Duodenal mucosa (tissue), 2 donors: ENCODE results near the gene MYBPH.

Source experiments
- H3K27ac ChIP-seq: one replicate; pipeline ENCODE4 v1.7.0; 2013; ENCODE audit warnings: low read depth, low read length
- H3K27me3 ChIP-seq, 2 donors: one replicate each; pipeline ENCODE4 v1.7.0; 2013; ENCODE audit warnings: low read length in 2 of 2, control low read depth in 1 of 2; ENCODE audit not compliant: insufficient read depth in 2 of 2, control insufficient read depth in 1 of 2
- H3K36me3 ChIP-seq, 2 donors: one replicate each; pipeline ENCODE4 v1.7.0; 2013; ENCODE audit warnings: low read length in 2 of 2, control low read depth in 1 of 2; ENCODE audit not compliant: insufficient read depth in 2 of 2, control insufficient read depth in 1 of 2
- H3K4me1 ChIP-seq, 2 donors: one replicate each; pipeline ENCODE4 v1.7.0; 2013; ENCODE audit warnings: low read length in 2 of 2, control low read depth in 1 of 2; ENCODE audit not compliant: insufficient read depth in 2 of 2, control insufficient read depth in 1 of 2
- H3K4me3 ChIP-seq, 2 donors: one replicate each; pipeline ENCODE4 v1.7.0; 2013; ENCODE audit warnings: low read length in 2 of 2, low read depth in 1 of 2
- H3K9ac ChIP-seq, 2 donors: one replicate each; pipeline ENCODE4 v1.7.0; 2013; ENCODE audit warnings: low read length in 2 of 2, low read depth in 1 of 2
- H3K9me3 ChIP-seq, 2 donors: one replicate each; pipeline ENCODE4 v1.7.0; 2013; ENCODE audit warnings: low read length in 2 of 2, control low read depth in 1 of 2; ENCODE audit not compliant: control insufficient read depth in 1 of 2

MYBPH gene

GRCh38 chr1:203187689-203188264, 12.2 kb upstream of the MYBPH start:
- Histone ChIP-seq H3K9me3 (no peaks in the 10 kb centered on the region), H3K36me3 (no peaks in the 10 kb centered on the region), H3K27me3 (peaks cover 0 to 3% of the 10 kb centered on the region in 2 donors), H3K27ac (no peak overlapping the region), H3K4me3 (no peak overlapping the region), H3K9ac (no peak overlapping the region), H3K4me1 (peaks cover 0 to 2% of the 10 kb centered on the region in 2 donors)

GRCh38 chr1:203187304-203187685, 11.7 kb upstream of the MYBPH start:
- no peak overlapping the region for H3K4me3 ChIP-seq
- H3K27ac ChIP-seq = no peak overlapping the region
- peaks cover 0 to 3% of the 10 kb centered on the region in 2 donors for H3K27me3 ChIP-seq
- peaks cover 0 to 2% of the 10 kb centered on the region in 2 donors for H3K4me1 ChIP-seq
- H3K36me3 ChIP-seq = no peaks in the 10 kb centered on the region
- H3K9ac ChIP-seq = no peak overlapping the region
- H3K9me3 ChIP-seq = no peaks in the 10 kb centered on the region

GRCh38 chr1:203186446-203187303, 11.0 kb upstream of the MYBPH start, which contains the start of gene CHI3L1:
CHI3L1 (minus strand) TSS chr1:203186704; CDS start chr1:203186623, 81 bp downstream.
- H3K27me3 ChIP-seq = peaks cover 0 to 3% of the 10 kb centered on the region in 2 donors
- no peak within 1 kb of the TSS for H3K27ac ChIP-seq
- H3K4me3 ChIP-seq = no peak within 1 kb of the TSS
- H3K9ac ChIP-seq = no peak within 1 kb of the TSS
- H3K4me1 ChIP-seq = peaks cover 0 to 2% of the 10 kb centered on the region in 2 donors
- no peaks in the 10 kb centered on the region for H3K9me3 ChIP-seq
- H3K36me3 ChIP-seq = no peaks in the 10 kb centered on the region

- H3K27ac ChIP-seq = no peak overlapping the region
- no peak overlapping the region for H3K4me3 ChIP-seq
- H3K9ac ChIP-seq = no peak overlapping the region
- no peaks in the 10 kb centered on the region for H3K36me3 ChIP-seq
- H3K27me3 ChIP-seq = peaks cover 0 to 3% of the 10 kb centered on the region in 2 donors
- no peaks in the 10 kb centered on the region for H3K9me3 ChIP-seq
- peaks cover 0 to 2% of the 10 kb centered on the region in 2 donors for H3K4me1 ChIP-seq
These were observed 10.4 kb upstream of the MYBPH start for GRCh38 chr1:203186091-203186445.

- no peak overlapping the region for H3K4me3 ChIP-seq
- H3K27ac ChIP-seq = no peak overlapping the region
- H3K4me1 ChIP-seq = peaks cover 0 to 2% of the 10 kb centered on the region in 2 donors
- H3K9me3 ChIP-seq = no peaks in the 10 kb centered on the region
- H3K9ac ChIP-seq = no peak overlapping the region
- peaks cover 0 to 3% of the 10 kb centered on the region in 2 donors for H3K27me3 ChIP-seq
- no peaks in the 10 kb centered on the region for H3K36me3 ChIP-seq
These were observed 10.0 kb upstream of the MYBPH start for GRCh38 chr1:203185585-203185984.

- no peak overlapping the region for H3K4me3 ChIP-seq
These were observed 9.4 kb upstream of the MYBPH start for GRCh38 chr1:203185061-203185461.

GRCh38 chr1:203184467-203184866, 8.8 kb upstream of the MYBPH start:
- H3K36me3 ChIP-seq = no peaks in the 10 kb centered on the region
- no peak overlapping the region for H3K4me3 ChIP-seq
- no peak overlapping the region for H3K27ac ChIP-seq
- peaks cover 0 to 3% of the 10 kb centered on the region in 2 donors for H3K27me3 ChIP-seq
- H3K4me1 ChIP-seq = peaks cover 0 to 2% of the 10 kb centered on the region in 2 donors
- H3K9me3 ChIP-seq = no peaks in the 10 kb centered on the region
- H3K9ac ChIP-seq = no peak overlapping the region

More at GRCh38 chr1:203185061-203185461, 9.4 kb upstream of the MYBPH start:
- H3K27me3 ChIP-seq = peaks cover 0 to 3% of the 10 kb centered on the region in 2 donors
- H3K27ac ChIP-seq = no peak overlapping the region
- H3K4me1 ChIP-seq = peaks cover 0 to 2% of the 10 kb centered on the region in 2 donors
- H3K36me3 ChIP-seq = no peaks in the 10 kb centered on the region
- no peaks in the 10 kb centered on the region for H3K9me3 ChIP-seq
- no peak overlapping the region for H3K9ac ChIP-seq

- H3K9me3 ChIP-seq = no peaks in the 10 kb centered on the region
- H3K4me1 ChIP-seq = peaks cover 0 to 2% of the 10 kb centered on the region in 2 donors
- peaks cover 0 to 3% of the 10 kb centered on the region in 2 donors for H3K27me3 ChIP-seq
These were observed 8.2 kb upstream of the MYBPH start for GRCh38 chr1:203183828-203184227.

GRCh38 chr1:203182387-203182953, 6.8 kb upstream of the MYBPH start:
- Histone ChIP-seq H3K27ac (no peak overlapping the region), H3K36me3 (no peaks in the 10 kb centered on the region), H3K27me3 (peaks cover 0 to 3% of the 10 kb centered on the region in 2 donors), H3K9me3 (no peaks in the 10 kb centered on the region), H3K4me1 (peaks cover 0 to under 1% of the 10 kb centered on the region in 2 donors), H3K9ac (no peak overlapping the region), H3K4me3 (no peak overlapping the region)

More at GRCh38 chr1:203183828-203184227, 8.2 kb upstream of the MYBPH start:
- no peak overlapping the region for H3K9ac ChIP-seq
- no peak overlapping the region for H3K4me3 ChIP-seq
- no peak overlapping the region for H3K27ac ChIP-seq
- no peaks in the 10 kb centered on the region for H3K36me3 ChIP-seq
